Left lung (tissue), 10 donors: Measurements from ENCODE around the gene CREB5. TPM values are rescaled to one million over a fixed set of nuclear protein-coding genes. Genes with fewer than 3 reads are reported as not detected.

ENCODE experiments used
- ATAC-seq: fragments of 200-7000 bp; cut with Tn5 transposase; one replicate; pipeline ENCODE4 v1.9.1; 2020; ENCODE audit warnings: moderate library complexity
- DNase-seq, 4 donors: peaks; one replicate each; pipeline ENCODE4 v3.0.0-alpha.2; 2013 to 2020
- H3K27ac ChIP-seq, 2 donors: fragments of 200-600 bp; sonication (generic) in 1 of 2; one replicate each; pipeline versions ENCODE4 v1.5.0 to v1.8.0; 2020 to 2021
- H3K27me3 ChIP-seq, 2 donors: fragments of 200-600 bp; sonication (generic) in 1 of 2; one replicate each; pipeline versions ENCODE4 v1.5.0 to v1.8.0; 2020 to 2021
- H3K36me3 ChIP-seq, 2 donors: fragments of 200-600 bp; sonication (generic) in 1 of 2; one replicate each; pipeline versions ENCODE4 v1.5.0 to v1.8.0; 2020 to 2021
- H3K4me1 ChIP-seq, 2 donors: fragments of 200-600 bp; one replicate each; pipeline ENCODE4 v1.8.0; 2021
- H3K4me3 ChIP-seq, 2 donors: fragments of 200-600 bp; sonication (generic) in 1 of 2; one replicate each; pipeline versions ENCODE4 v1.5.0 to v1.8.0; 2020 to 2021; ENCODE audit warnings: mild to moderate bottlenecking in 1 of 2
- H3K9me3 ChIP-seq, 2 donors: fragments of 200-600 bp; sonication (generic) in 1 of 2; one replicate each; pipeline versions ENCODE4 v1.5.0 to v1.8.0; 2020 to 2021
- CTCF ChIP-seq, 2 donors: fragments of 200-600 bp; sonication (generic) in 1 of 2; IDR thresholded peaks; one replicate each; pipeline versions ENCODE4 v1.5.0 to v1.8.0; 2021; ENCODE audit warnings: antibody characterized with exemption in 2 of 2
- intact Hi-C, 2 donors: fragments of 100-400 bp; cut with DNase I; formaldehyde crosslinking; loops; one replicate each; pipeline versions ENCODE4 v1.11.2 to v1.14.2; 2022
- polyA plus RNA-seq, 6 donors: library from polyadenylated mRNA; unstranded; fragments of 120-200 nt; gene quantifications; one replicate each; pipeline ENCODE4 v1.2.1, GENCODE V29; 2013; ENCODE audit not compliant: insufficient read length in 6 of 6
- total RNA-seq, 2 donors: library from RNA; stranded (reverse); fragmentation: NEBNext Ultra II Directional; extraction: Animal tissue kit (Norgen Biotek cat#: 25700); gene quantifications; one replicate each; pipeline ENCODE4 v1.2.1, GENCODE V29; 2021
- donor health status: DM: no; HTN: yes; CAD: no.
- donor health status: DM: no; HTN: no; CAD: no.

Gene CREB5
- total and polyA plus RNA-seq, 8 donors = 6.6 to 19.9 (median 15.7) TPM

- no peak overlapping the region for H3K27ac ChIP-seq
- ATAC-seq = no peak
Observed at GRCh38 chr7:28405662-28406061, 6.7 kb upstream of the CREB5 start.

GRCh38 chr7:28406192-28406591 lies 6.1 kb upstream of the CREB5 start:
- intact Hi-C loops = no loop called here
- no peak for ATAC-seq

More at GRCh38 chr7:28405662-28406061, 6.7 kb upstream of the CREB5 start:
- Histone ChIP-seq H3K4me3 (no peak overlapping the region), H3K4me1 (peaks cover 15 to 28% of the 10 kb centered on the region in 2 donors), H3K27me3 (peaks cover 11 to 47% of the 10 kb centered on the region in 2 donors), H3K36me3 (no peaks in the 10 kb centered on the region), H3K9me3 (no peaks in the 10 kb centered on the region)
- intact Hi-C loops = no loop called here
- peak in 1 of 4 donors; percentile 13 for DNase-seq
- TF ChIP-seq CTCF (IDR thresholded peaks at IDR 0.05) = no peak

DNA sequence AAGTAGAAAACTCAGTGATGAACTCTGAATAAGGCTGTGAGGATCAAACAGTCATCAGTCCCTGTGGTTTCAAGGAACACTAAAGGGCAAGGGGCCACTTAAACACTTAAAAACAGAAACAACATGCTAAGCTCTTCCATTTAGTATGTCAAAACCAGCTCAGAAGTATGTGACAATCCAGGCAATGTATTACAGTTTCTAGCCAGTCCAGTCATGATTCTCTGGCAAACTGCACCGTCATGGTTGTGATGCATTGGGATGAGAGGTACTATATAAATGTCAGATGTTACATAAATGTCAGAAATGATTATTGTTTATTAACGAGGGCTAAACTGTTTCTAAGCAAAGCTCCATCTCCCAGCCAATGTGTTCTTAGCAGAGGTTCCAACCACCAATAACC lies 4.7 kb upstream of the CREB5 start:
- intact Hi-C loops = no loop called here
- H3K27ac ChIP-seq = no peak overlapping the region
- DNase-seq = peak in 1 of 4 donors; percentile 19

More at GRCh38 chr7:28406192-28406591, 6.1 kb upstream of the CREB5 start:
- TF ChIP-seq CTCF (IDR thresholded peaks at IDR 0.05) = no peak
- Histone ChIP-seq H3K27me3 (peaks cover 12 to 52% of the 10 kb centered on the region in 2 donors), H3K27ac (no peak overlapping the region), H3K4me1 (peaks cover 18 to 34% of the 10 kb centered on the region in 2 donors), H3K4me3 (no peak overlapping the region), H3K36me3 (no peaks in the 10 kb centered on the region), H3K9me3 (no peaks in the 10 kb centered on the region)
- DNase-seq = no peak

GRCh38 chr7:28408105-28408959 lies 4.0 kb upstream of the CREB5 start:
- peak overlapping the region in 1 of 2 donors; percentile 51 for H3K4me3 ChIP-seq
- peaks cover 25 to 74% of the 10 kb centered on the region in 2 donors for H3K27me3 ChIP-seq
- no peak overlapping the region for H3K27ac ChIP-seq
- ATAC-seq (peak; percentile 3), DNase-seq (peak in 2 of 4 donors; percentile 34 to 36)
- TF ChIP-seq CTCF (IDR thresholded peaks at IDR 0.05) = no peak
- intact Hi-C loops = no loop called here
- H3K4me1 ChIP-seq = peaks cover 18 to 37% of the 10 kb centered on the region in 2 donors
- H3K36me3 ChIP-seq = no peaks in the 10 kb centered on the region
- H3K9me3 ChIP-seq = no peaks in the 10 kb centered on the region

More for the DNA sequence above, 4.7 kb upstream of the CREB5 start:
- H3K4me3 ChIP-seq = no peak overlapping the region
- no peaks in the 10 kb centered on the region for H3K36me3 ChIP-seq
- peaks cover 23 to 67% of the 10 kb centered on the region in 2 donors for H3K27me3 ChIP-seq
- H3K4me1 ChIP-seq = peaks cover 18 to 37% of the 10 kb centered on the region in 2 donors
- TF ChIP-seq CTCF (IDR thresholded peaks at IDR 0.05) = no peak
- no peak for ATAC-seq
- H3K9me3 ChIP-seq = no peaks in the 10 kb centered on the region

DNA sequence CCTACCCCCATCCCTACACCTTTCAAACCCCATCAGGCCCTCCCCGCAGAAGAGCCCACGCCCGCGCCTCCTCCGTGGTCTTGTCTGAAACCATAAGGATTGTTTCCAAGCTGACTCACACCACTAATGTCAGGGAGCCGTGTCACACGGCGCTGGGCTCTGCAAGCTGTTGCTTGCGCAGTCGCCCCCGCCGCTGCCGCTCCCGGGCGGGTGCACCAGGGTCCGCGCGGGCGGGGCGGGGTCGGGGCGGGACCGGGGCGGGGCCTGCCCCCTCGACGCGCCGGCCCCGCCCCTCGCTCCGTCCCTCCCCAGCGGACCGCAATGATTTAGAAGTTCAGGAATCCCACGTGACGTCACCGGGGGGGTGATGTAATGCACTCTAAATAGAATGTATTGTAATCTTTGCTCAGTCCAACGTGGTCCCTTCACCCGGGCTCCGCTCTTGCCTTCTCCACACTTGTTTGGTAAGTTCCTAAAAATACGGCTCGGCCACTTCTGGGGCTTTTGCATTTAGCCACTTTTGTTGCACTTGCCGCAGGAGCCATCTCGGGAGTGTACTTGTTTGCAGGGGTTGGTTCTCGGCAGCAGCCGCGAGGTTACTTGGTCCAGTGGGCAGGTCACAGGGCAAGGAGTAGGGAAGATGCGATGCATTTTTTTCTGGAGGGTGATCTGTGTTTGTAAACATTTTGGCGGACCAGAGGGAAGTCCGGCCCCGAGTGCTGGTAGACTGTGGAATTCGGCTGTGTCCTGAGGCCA lies 3.2 kb upstream of the CREB5 start:
- ATAC-seq (peak; percentile 89), DNase-seq (peak in 3 of 4 donors; percentile 88 to 94 (median 92))
- intact Hi-C loops = no loop called here
- Histone ChIP-seq H3K36me3 (no peaks in the 10 kb centered on the region), H3K9me3 (no peaks in the 10 kb centered on the region), H3K27ac (peak overlapping the region; percentile 57 to 63), H3K4me3 (peak overlapping the region; percentile 31 to 51), H3K4me1 (peaks cover 18 to 37% of the 10 kb centered on the region in 2 donors), H3K27me3 (peaks cover 29 to 82% of the 10 kb centered on the region in 2 donors)
- no peak for TF ChIP-seq CTCF (IDR thresholded peaks at IDR 0.05)
